GM23338 (cell line): ENCODE measurements around the gene STK16. TPM values are rescaled to one million over a fixed set of nuclear protein-coding genes. Genes with fewer than 3 reads are reported as not detected.

Experiments used
- ATAC-seq: fragments of 200-7000 bp; cut with Tn5 transposase; 3 replicates; pipeline ENCODE4 v1.9.1; 2020
- DNase-seq: peaks from one replicate; pipeline ENCODE4 v3.0.0-alpha.2; 2015; ENCODE audit warnings: low spot score
- H2AFZ ChIP-seq: fragments of 200-600 bp; sonication (generic); 2 replicates; pipeline ENCODE4 v1.8.0; 2016; ENCODE audit warnings: antibody characterized with exemption, mild to moderate bottlenecking, moderate library complexity
- H3F3A ChIP-seq: fragments of 200-600 bp; sonication (generic); replicated peaks from 2 replicates; pipeline ENCODE4 v1.8.0; 2017; ENCODE audit warnings: antibody characterized with exemption, mixed run types, low read depth
- H3K27ac ChIP-seq: fragments of 200-600 bp; sonication (generic); 2 replicates; pipeline ENCODE4 v1.6.1; 2016; ENCODE audit warnings: low read depth
- H3K27me3 ChIP-seq: fragments of 200-600 bp; sonication (generic); 2 replicates; pipeline ENCODE4 v1.8.0; 2016; ENCODE audit warnings: mild to moderate bottlenecking, mixed run types, moderate library complexity; ENCODE audit not compliant: insufficient read depth
- H3K36me3 ChIP-seq: fragments of 200-600 bp; sonication (generic); 2 replicates; pipeline ENCODE4 v1.8.0; 2016; ENCODE audit warnings: mild to moderate bottlenecking; ENCODE audit not compliant: insufficient read depth
- H3K4me1 ChIP-seq: fragments of 200-600 bp; sonication (generic); 2 replicates; pipeline ENCODE4 v1.8.0; 2016; ENCODE audit warnings: mild to moderate bottlenecking, moderate library complexity; ENCODE audit not compliant: insufficient read depth
- H3K4me2 ChIP-seq: fragments of 200-600 bp; sonication (generic); 2 replicates; pipeline ENCODE4 v1.7.1; 2017; ENCODE audit warnings: mixed run types
- H3K4me3 ChIP-seq: fragments of 200-600 bp; sonication (generic); 2 replicates; pipeline ENCODE4 v1.6.1; 2016; ENCODE audit warnings: mixed run types
- H3K79me2 ChIP-seq: fragments of 200-600 bp; sonication (generic); replicated peaks from 2 replicates; pipeline ENCODE4 v1.8.0; 2017; ENCODE audit warnings: mild to moderate bottlenecking; ENCODE audit not compliant: insufficient read depth
- H3K9me2 ChIP-seq: fragments of 200-600 bp; sonication (generic); 2 replicates; pipeline ENCODE4 v1.8.0; 2017; ENCODE audit not compliant: insufficient read depth
- H4K20me1 ChIP-seq: fragments of 200-600 bp; sonication (generic); replicated peaks from 2 replicates; pipeline ENCODE4 v1.8.0; 2017; ENCODE audit warnings: mild to moderate bottlenecking; ENCODE audit not compliant: insufficient read depth
- H3K27ac Mint-ChIP-seq: 2 replicates; pipeline ENCODE4 v1.8.0; 2020; ENCODE audit warnings: inconsistent platforms, mild to moderate bottlenecking, moderate library complexity, mixed read lengths
- H3K27me3 Mint-ChIP-seq: 3 replicates; pipeline ENCODE4 v1.8.0; 2022; ENCODE audit warnings: low read depth, mild to moderate bottlenecking, moderate library complexity, mixed read lengths, inconsistent platforms; ENCODE audit not compliant: insufficient read depth, poor library complexity
- H3K36me3 Mint-ChIP-seq: 3 replicates; pipeline ENCODE4 v1.8.0; 2021; ENCODE audit warnings: low read depth, mild to moderate bottlenecking, inconsistent platforms, moderate library complexity, mixed read lengths
- H3K4me1 Mint-ChIP-seq: 3 replicates; pipeline ENCODE4 v1.8.0; 2020; ENCODE audit warnings: mild to moderate bottlenecking, inconsistent platforms, mixed read lengths
- H3K4me3 Mint-ChIP-seq: 3 replicates; pipeline ENCODE4 v1.8.0; 2021; ENCODE audit warnings: moderate library complexity, mild to moderate bottlenecking, inconsistent platforms, mixed read lengths
- H3K9me3 Mint-ChIP-seq: 3 replicates; pipeline ENCODE4 v1.8.0; 2020; ENCODE audit warnings: moderate library complexity, mild to moderate bottlenecking, inconsistent platforms, mixed read lengths
- CREB1 ChIP-seq: fragments of 250-450 bp; sonication (Bioruptor Pico); IDR thresholded peaks from 2 replicates; pipeline ENCODE4 v1.5.0; 2020; ENCODE audit warnings: low read depth, mild to moderate bottlenecking, moderate library complexity
- CTCF ChIP-seq, 2 experiments: fragments of 200-600 bp in 1 of 2; sonication (generic) in 1 of 2; conservative IDR thresholded peaks; 2 replicates each; pipeline versions ENCODE4 v1.5.1 to v1.6.1; 2016 to 2017; ENCODE audit warnings: antibody characterized with exemption in 2 of 2, low read depth in 2 of 2, mild to moderate bottlenecking in 2 of 2, moderate library complexity in 1 of 2
- EZH2 ChIP-seq: fragments of 200-600 bp; sonication (generic); IDR thresholded peaks from one replicate; pipeline ENCODE4 v1.8.0; 2017; ENCODE audit warnings: antibody characterized with exemption, mild to moderate bottlenecking, low read depth; ENCODE audit not compliant: unreplicated experiment
- JUNB ChIP-seq: IDR thresholded peaks from one replicate; pipeline ENCODE4 v1.6.1; 2016; ENCODE audit warnings: antibody characterized with exemption; ENCODE audit not compliant: unreplicated experiment
- STAT1 ChIP-seq: IDR thresholded peaks from one replicate; pipeline ENCODE4 v1.6.1; 2016; ENCODE audit warnings: antibody characterized with exemption; ENCODE audit not compliant: unreplicated experiment
- ZNF114 ChIP-seq: fragments of 250-450 bp; sonication (Bioruptor Pico); IDR thresholded peaks from 2 replicates; pipeline ENCODE4 v1.5.0; 2020; ENCODE audit warnings: mild to moderate bottlenecking, moderate library complexity
- ZNF331 ChIP-seq: fragments of 250-450 bp; sonication (Bioruptor Pico); IDR thresholded peaks from 2 replicates; pipeline ENCODE4 v1.5.0; 2020; ENCODE audit warnings: low read depth, mild to moderate bottlenecking, moderate library complexity
- polyA plus RNA-seq: library from polyadenylated mRNA; unstranded; fragments of >200 nt; fragmentation: Nextera tagmentation; extraction: Ambion mirVana; gene quantifications from 2 replicates; pipeline ENCODE4 v1.2.1, GENCODE V29; 2016
- total RNA-seq: library from RNA; depleted of rRNA; stranded (reverse); fragments of >200 nt; shearing (Covaris generic); gene quantifications from 2 replicates; pipeline ENCODE4 v1.2.3, GENCODE V29; 2014

The STK16 gene
- total and polyA plus RNA-seq, 2 experiments from 2014 or later = 3.1 to 17.0 TPM

GRCh38 chr2:219272995-219273394, 27.7 kb downstream of the STK16 start:
- Histone ChIP-seq H3K4me2 (no peak overlapping the region), H4K20me1 (no peaks in the 10 kb centered on the region), H3K27ac (no peak overlapping the region), H3K27me3 (no peaks in the 10 kb centered on the region), H2AFZ (no peak overlapping the region), H3K4me1 (peaks cover 20% of the 10 kb centered on the region), H3K4me3 (no peak overlapping the region), H3F3A (no peaks in the 10 kb centered on the region), H3K36me3 (no peaks in the 10 kb centered on the region), H3K9me2 (no peaks in the 10 kb centered on the region), H3K79me2 (no peaks in the 10 kb centered on the region)
- ATAC-seq (no peak), DNase-seq (no peak)
- peaks cover 24% of the 10 kb centered on the region for H3K4me1 Mint-ChIP-seq
- H3K27me3 Mint-ChIP-seq = peaks cover 26% of the 10 kb centered on the region
- H3K27ac Mint-ChIP-seq = no peak overlapping the region
- H3K4me3 Mint-ChIP-seq = no peak overlapping the region
- no peaks in the 10 kb centered on the region for H3K36me3 Mint-ChIP-seq
- TF ChIP-seq CTCF (conservative IDR thresholded peaks at IDR 0.05; ENCODE audit: low read depth in 2 of 2) (no peak), CREB1 (no peak), ZNF114 (CRISPR knock-in tag) (no peak)
- H3K9me3 Mint-ChIP-seq = no peaks in the 10 kb centered on the region

- H3F3A ChIP-seq = no peaks in the 10 kb centered on the region
- no peaks in the 10 kb centered on the region for H3K36me3 Mint-ChIP-seq
- H3K4me2 ChIP-seq = no peak overlapping the region; the same call in 1 of the 2 replicates
- no peaks in the 10 kb centered on the region for H3K36me3 ChIP-seq
- no peak overlapping the region; the same call in 1 of the 2 replicates for H3K4me3 ChIP-seq
- H3K79me2 ChIP-seq = no peaks in the 10 kb centered on the region
- no peaks in the 10 kb centered on the region for H3K9me3 Mint-ChIP-seq
- H3K27me3 ChIP-seq = no peaks in the 10 kb centered on the region
- H3K27ac ChIP-seq = no peak overlapping the region
- TF ChIP-seq ZNF114 (CRISPR knock-in tag) (no peak), EZH2 (no peak), JUNB (no peak), STAT1 (no peak), ZNF331 (CRISPR knock-in tag) (no peak), CTCF (conservative IDR thresholded peaks at IDR 0.05; ENCODE audit: low read depth in 2 of 2) (no peak)
- H3K9me2 ChIP-seq = no peaks in the 10 kb centered on the region
- H3K4me1 Mint-ChIP-seq = peaks cover 34% of the 10 kb centered on the region
- no peak overlapping the region for H3K27ac Mint-ChIP-seq
- peaks cover 28% of the 10 kb centered on the region for H3K4me1 ChIP-seq
- H3K4me3 Mint-ChIP-seq = no peak overlapping the region
- no peaks in the 10 kb centered on the region for H4K20me1 ChIP-seq
- H2AFZ ChIP-seq = peak overlapping the region; percentile 69; the same call in 1 of the 2 replicates
- no peak for ATAC-seq
- no peak for DNase-seq
- peaks cover 31% of the 10 kb centered on the region for H3K27me3 Mint-ChIP-seq
These were observed 28.7 kb downstream of the STK16 start for GRCh38 chr2:219273937-219274336.
